Loucy (cell line): ENCODE results near the gene TRANK1.

Experiments used
- H2AFZ ChIP-seq: fragments of 200-600 bp; sonication (generic); 2 replicates; pipeline ENCODE4 v1.6.0; 2016; ENCODE audit warnings: antibody characterized with exemption, mild to moderate bottlenecking, low read length, moderate library complexity
- H3F3A ChIP-seq: fragments of 200-600 bp; 2 replicates; pipeline ENCODE4 v1.6.0; 2016; ENCODE audit warnings: antibody characterized with exemption, low read depth, mild to moderate bottlenecking
- H3K27me3 ChIP-seq: fragments of 200-600 bp; sonication (generic); 2 replicates; pipeline ENCODE4 v1.6.1; 2014; ENCODE audit warnings: low read length, mild to moderate bottlenecking; ENCODE audit not compliant: insufficient read depth, poor library complexity, severe bottlenecking
- H3K36me3 ChIP-seq: fragments of 200-600 bp; sonication (generic); 2 replicates; pipeline ENCODE4 v1.6.1; 2016; ENCODE audit warnings: low read length; ENCODE audit not compliant: insufficient read depth
- H3K4me1 ChIP-seq: fragments of 200-600 bp; sonication (generic); 2 replicates; pipeline ENCODE4 v1.5.1; 2014; ENCODE audit warnings: low read length, mild to moderate bottlenecking; ENCODE audit not compliant: insufficient read depth, poor library complexity, severe bottlenecking
- H3K4me2 ChIP-seq: fragments of 200-600 bp; sonication (generic); 2 replicates; pipeline ENCODE4 v1.6.0; 2014; ENCODE audit warnings: antibody characterized with exemption, low read length, low read depth, mild to moderate bottlenecking; ENCODE audit not compliant: poor library complexity, severe bottlenecking
- H3K4me3 ChIP-seq: fragments of 200-600 bp; sonication (generic); 2 replicates; pipeline ENCODE4 v1.5.1; 2014; ENCODE audit warnings: low read length, mild to moderate bottlenecking, mixed read lengths; ENCODE audit not compliant: poor library complexity, severe bottlenecking
- H3K79me2 ChIP-seq: fragments of 200-600 bp; sonication (generic); 2 replicates; pipeline ENCODE4 v1.6.1; 2014; ENCODE audit warnings: low read length; ENCODE audit not compliant: insufficient read depth
- H3K9ac ChIP-seq: fragments of 200-600 bp; sonication (generic); 2 replicates; pipeline ENCODE4 v1.6.0; 2014; ENCODE audit warnings: mild to moderate bottlenecking, low read depth, low read length, moderate library complexity; ENCODE audit not compliant: poor library complexity, severe bottlenecking
- H3K9me2 ChIP-seq: fragments of 200-600 bp; sonication (generic); replicated peaks from 2 replicates; pipeline ENCODE4 v1.6.1; 2016; ENCODE audit warnings: low read depth, low read length, mixed read lengths
- H3K9me3 ChIP-seq: fragments of 200-600 bp; sonication (generic); 2 replicates; pipeline ENCODE4 v1.6.1; 2014; ENCODE audit warnings: mild to moderate bottlenecking, antibody characterized with exemption, low read length, low read depth; ENCODE audit not compliant: insufficient read depth
- H4K20me1 ChIP-seq: fragments of 200-600 bp; sonication (generic); 2 replicates; pipeline ENCODE4 v1.6.0; 2014; ENCODE audit warnings: antibody characterized with exemption, low read length, mild to moderate bottlenecking; ENCODE audit not compliant: insufficient read depth, poor library complexity, severe bottlenecking
- EZH2phosphoT487 ChIP-seq: fragments of 200-600 bp; IDR thresholded peaks from 2 replicates; pipeline ENCODE4 v1.6.1; 2018; ENCODE audit warnings: antibody characterized with exemption, mild to moderate bottlenecking, moderate library complexity, borderline replicate concordance
- TF ChIP-seq, protein P1 (sequence below): fragments of 200-600 bp; sonication (generic); conservative IDR thresholded peaks from 2 replicates; pipeline ENCODE4 v1.5.1; 2014; ENCODE audit warnings: mild to moderate bottlenecking, antibody characterized with exemption, low read length

TRANK1 gene

DNA sequence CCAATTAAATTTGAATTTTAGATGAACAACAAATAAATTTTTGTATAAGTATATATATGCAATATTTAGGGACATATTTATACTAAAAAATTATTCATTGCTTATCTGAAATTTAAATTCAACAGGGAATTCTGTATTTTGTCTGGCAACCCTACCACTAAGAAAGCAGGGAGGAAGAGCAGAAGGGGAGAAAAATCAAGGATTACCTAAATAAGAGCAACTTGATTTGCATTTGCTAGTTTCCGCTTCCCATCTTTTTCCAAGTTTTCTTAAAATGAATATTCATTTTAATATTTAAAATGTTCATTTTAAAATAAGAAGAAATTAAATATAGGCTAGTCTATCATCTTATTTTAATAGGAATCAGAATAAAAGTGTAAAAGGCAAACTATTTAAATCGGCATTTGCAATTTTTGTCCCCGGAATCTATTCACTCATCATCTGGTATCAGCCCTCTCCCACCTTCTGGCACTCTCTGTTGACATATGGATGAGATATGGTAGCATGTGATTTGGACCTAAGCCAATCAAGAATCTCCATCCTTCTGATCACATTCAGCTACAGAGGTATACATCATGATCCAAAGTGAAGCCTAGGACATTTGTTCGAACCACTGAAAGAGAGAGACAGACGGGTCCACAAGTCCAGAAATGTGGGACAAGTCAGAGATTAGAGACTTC, 82.6 kb downstream of the TRANK1 start:
- Histone ChIP-seq H3K9me3 (no peaks in the 10 kb centered on the region), H3K36me3 (peaks cover 19% of the 10 kb centered on the region; the same call in 1 of the 2 replicates), H3K4me1 (peaks cover 10% of the 10 kb centered on the region), H3K9me2 (no peaks in the 10 kb centered on the region), H3K4me2 (no peak overlapping the region), H3K27me3 (no peaks in the 10 kb centered on the region), H4K20me1 (no peaks in the 10 kb centered on the region), H3F3A (no peaks in the 10 kb centered on the region), H3K4me3 (no peak overlapping the region), H3K79me2 (no peaks in the 10 kb centered on the region), H3K9ac (no peak overlapping the region), H2AFZ (no peak overlapping the region)
- TF ChIP-seq, protein P1, sequence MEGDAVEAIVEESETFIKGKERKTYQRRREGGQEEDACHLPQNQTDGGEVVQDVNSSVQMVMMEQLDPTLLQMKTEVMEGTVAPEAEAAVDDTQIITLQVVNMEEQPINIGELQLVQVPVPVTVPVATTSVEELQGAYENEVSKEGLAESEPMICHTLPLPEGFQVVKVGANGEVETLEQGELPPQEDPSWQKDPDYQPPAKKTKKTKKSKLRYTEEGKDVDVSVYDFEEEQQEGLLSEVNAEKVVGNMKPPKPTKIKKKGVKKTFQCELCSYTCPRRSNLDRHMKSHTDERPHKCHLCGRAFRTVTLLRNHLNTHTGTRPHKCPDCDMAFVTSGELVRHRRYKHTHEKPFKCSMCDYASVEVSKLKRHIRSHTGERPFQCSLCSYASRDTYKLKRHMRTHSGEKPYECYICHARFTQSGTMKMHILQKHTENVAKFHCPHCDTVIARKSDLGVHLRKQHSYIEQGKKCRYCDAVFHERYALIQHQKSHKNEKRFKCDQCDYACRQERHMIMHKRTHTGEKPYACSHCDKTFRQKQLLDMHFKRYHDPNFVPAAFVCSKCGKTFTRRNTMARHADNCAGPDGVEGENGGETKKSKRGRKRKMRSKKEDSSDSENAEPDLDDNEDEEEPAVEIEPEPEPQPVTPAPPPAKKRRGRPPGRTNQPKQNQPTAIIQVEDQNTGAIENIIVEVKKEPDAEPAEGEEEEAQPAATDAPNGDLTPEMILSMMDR: no peak
- TF ChIP-seq EZH2phosphoT487: no peak

DNA sequence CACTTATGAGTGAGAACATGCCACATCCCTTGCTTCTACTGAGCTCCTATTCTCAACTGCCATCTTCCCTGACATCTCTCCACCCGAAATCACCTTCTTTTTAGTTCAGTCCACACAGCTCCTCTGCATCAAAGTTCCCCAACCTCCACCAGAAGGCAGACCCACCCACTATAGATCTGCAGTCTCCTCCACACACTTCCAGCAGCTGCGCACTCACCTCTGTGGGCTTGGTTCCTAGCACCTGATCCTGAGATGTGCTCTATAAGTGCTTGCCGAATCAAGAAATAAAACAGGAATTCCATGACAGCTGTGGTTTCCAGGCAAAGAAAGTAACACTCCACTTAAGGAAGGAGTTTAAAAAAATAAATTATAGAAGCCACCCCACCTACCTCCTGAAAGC, 85.4 kb downstream of the TRANK1 start:
- TF ChIP-seq, protein P1: no peak
- TF ChIP-seq EZH2phosphoT487: no peak
- Histone ChIP-seq H3K4me1 (peaks cover 4% of the 10 kb centered on the region), H3K27me3 (no peaks in the 10 kb centered on the region), H3K4me2 (no peak overlapping the region), H2AFZ (no peak overlapping the region), H3K9me3 (no peaks in the 10 kb centered on the region), H3K9me2 (no peaks in the 10 kb centered on the region), H3K9ac (no peak overlapping the region), H3F3A (no peaks in the 10 kb centered on the region), H4K20me1 (no peaks in the 10 kb centered on the region), H3K36me3 (peaks cover 27% of the 10 kb centered on the region; the same call in 1 of the 2 replicates), H3K79me2 (no peaks in the 10 kb centered on the region), H3K4me3 (no peak overlapping the region)

DNA sequence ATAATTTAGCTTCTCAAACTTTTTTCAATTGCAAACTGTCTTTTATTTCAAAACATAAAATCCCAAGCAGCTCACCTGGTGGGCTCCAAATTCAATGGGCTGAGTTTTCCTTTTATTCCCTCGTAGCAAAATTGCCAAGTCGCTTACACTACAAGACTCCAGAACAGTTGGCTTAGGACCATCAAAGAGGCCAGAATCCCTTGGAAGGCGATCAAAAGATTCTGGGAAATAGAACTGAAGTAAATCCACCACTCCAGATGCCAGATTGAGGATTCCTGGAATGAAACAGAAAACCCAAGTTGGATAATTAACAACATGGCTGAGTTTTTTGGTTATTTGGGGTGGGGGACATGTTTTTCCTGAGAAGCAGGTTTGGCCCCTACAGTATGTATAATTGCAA, 92.8 kb downstream of the TRANK1 start:
- peaks cover 21% of the 10 kb centered on the region; the same call in 1 of the 2 replicates for H3K36me3 ChIP-seq
- TF ChIP-seq, protein P1: no peak
- TF ChIP-seq EZH2phosphoT487: no peak
- peaks cover 3% of the 10 kb centered on the region for H4K20me1 ChIP-seq
- H2AFZ ChIP-seq: no peak overlapping the region
- H3F3A ChIP-seq: no peaks in the 10 kb centered on the region
- H3K4me1 ChIP-seq: no peaks in the 10 kb centered on the region
- no peaks in the 10 kb centered on the region for H3K27me3 ChIP-seq
- no peak overlapping the region for H3K4me2 ChIP-seq
- H3K9me3 ChIP-seq: no peaks in the 10 kb centered on the region
- H3K9me2 ChIP-seq: no peaks in the 10 kb centered on the region
- H3K79me2 ChIP-seq: no peaks in the 10 kb centered on the region
- no peak overlapping the region for H3K9ac ChIP-seq
- H3K4me3 ChIP-seq: no peak overlapping the region
